Measurements from ENCODE around the gene GABRB2.

Gene GABRB2

DNA sequence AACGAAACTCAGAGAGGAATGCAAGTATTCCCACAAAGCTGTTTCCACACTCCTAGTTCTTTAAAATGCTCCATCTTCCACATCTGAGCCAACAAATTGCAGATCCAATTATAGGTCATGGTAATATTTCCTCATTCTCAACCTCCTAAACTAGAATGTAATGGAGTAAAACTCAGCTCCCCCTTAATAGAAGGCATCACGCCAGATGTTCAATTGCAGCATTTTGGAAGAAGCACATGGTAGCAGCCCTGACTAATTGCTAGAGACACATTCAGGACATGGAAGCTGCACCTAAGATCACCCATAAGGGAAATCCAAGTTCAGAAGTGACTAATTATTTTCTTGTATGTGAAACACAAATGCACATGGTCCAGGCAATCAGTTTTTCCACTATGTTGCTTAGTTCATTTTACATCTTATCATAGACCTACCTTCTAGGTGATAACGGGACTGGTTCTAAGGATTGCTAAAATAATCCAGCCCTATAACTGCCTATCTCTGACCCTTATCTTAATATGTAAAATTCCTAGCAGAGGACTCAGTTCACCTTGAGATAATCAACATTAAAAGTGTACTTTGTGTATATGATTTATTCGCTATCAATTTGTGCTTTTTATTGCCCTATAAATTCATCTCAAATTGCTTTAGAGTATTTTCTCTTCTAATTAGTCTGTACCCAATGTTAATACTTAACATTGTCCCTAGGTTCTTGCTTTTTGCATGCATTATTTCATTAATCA, 75.1 kb downstream of the GABRB2 start:
- no peak for FAIRE-seq

DNA sequence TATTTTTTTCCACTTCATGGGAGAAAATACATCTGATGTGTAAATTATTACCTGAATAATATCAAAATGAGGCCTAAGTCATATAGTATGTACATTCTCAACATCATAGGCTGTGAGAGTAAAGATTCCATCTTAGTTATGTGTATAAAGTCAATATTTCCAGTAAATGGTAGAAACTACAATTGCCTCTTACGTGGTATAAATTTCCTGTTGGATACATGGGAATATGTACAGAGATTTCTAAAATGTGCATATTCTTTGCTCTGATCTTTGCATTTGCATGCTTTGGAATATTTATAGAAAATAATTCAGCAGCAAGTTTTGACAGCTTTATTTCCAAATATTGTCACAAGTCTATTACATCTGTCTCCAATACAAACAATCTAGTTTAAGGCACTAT, 78.8 kb downstream of the GABRB2 start:
- FAIRE-seq: no peak

DNA sequence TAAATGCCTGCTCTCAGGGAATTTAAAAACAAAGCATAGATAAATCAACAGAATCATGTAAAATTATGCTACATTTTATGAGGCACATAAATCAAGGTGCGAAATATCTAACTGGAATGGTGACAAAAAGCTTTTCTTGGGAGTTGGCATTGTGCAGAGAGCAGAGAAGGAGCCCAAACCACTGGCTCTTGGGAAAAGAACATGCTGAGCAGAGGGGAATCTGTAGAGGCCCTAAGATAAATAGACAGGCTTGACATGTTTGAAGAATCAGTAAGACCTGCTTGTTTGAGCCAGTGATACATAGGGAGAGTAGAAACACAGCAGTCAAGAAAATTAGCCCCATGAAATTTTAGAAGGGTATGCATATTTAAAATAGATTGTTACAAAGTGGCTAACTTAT, 85.8 kb downstream of the GABRB2 start:
- FAIRE-seq: no peak

DNA sequence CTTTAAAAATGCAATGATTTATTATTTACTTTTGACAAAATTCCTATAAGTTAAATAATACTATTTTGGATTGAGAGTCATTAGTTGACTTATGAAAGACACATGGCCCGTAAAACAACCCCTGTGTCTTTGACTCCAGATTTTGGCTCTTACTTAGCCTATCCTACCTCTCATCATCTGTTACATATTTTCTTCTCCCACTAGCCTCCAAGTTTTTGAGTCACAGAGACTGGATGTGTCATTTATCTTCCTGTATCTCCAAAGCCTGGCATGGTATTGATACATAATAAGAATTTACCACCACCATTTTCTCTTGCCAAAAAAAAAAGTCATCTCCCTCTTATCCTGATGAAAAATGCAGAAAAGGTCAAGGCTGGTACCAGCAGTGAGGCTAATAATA, 99.9 kb downstream of the GABRB2 start:
- FAIRE-seq: no peak

- no peak for FAIRE-seq
Measured at GRCh38 chr5:161442471-161442870, 104.1 kb downstream of the GABRB2 start.

DNA sequence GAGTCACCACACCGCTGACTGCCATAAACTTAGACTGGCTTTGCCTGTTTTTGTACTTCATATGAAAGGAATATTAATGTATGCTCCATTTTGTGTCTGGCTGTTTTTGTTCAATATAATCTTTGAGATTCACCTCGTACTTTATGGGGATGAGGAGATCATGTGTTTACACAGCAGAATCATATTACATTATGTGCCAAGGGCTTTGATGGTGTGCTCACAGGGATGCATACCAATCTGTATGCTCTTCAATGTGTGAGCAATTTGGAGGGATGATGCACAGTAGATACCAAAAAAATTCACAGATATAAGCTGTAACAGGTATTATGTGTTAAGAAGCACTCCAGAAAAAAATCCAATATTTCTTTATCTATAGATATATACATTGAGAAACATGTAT, 113.7 kb downstream of the GABRB2 start:
- no peak for FAIRE-seq

DNA sequence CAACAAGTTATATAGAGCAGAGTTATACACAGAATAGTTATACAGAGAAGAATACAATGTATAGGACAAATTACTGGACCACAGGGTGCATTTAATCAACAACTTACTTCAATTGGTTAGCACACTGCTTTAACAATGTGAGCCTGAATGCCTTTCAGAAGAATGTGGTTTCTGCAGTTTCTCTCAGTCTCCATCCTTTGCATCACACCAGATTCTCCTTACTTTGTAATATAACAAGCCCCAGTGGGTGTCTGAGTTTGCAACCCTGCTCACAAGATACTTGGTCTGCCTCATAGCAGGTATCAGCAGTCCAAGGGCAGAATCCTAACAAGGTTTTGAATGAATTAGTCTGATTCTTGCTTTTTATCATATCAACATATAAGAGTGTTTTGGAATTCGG, 114.6 kb downstream of the GABRB2 start:
- FAIRE-seq: no peak

DNA sequence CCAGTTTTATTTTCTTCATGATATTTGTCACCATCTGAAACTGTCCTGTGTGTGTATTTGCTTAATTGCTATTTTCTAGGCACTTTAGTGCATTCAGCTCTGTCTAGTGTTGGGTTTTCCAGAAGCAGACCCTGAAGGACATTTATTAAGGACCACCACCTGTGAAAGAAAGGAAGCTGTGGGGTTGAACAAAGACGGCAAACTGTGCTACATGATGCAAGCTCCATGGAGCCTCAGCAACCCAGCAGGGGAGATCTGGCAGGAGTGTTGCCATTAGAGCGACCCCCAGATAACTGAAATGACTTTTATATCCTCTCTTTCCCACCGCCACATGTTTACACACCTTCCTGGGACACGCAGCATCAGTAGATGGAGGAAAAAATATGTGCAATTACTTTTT, 125.5 kb downstream of the GABRB2 start:
- FAIRE-seq: no peak

- no peak for FAIRE-seq
Measured at GRCh38 chr5:161420521-161420920, 126.0 kb downstream of the GABRB2 start.

DNA sequence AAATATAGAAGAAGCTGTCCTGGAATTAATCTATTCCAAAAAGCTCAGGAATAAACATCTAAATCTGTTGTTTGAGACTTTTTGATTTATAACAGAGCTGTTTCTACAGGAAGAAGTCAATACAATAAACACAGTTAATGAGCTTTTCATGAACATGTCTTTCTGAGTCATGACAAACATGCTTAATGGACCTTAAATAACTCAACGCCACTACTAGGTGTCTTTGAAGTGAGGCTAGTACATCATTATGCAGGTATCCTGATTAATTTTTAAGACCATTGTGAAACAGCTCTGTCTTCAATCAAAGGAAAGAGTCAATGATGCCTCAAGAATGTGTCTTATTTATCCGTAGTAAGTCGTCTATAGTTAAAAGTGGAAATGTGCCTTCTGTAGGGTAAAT, 131.6 kb downstream of the GABRB2 start:
- no peak for FAIRE-seq

- FAIRE-seq: no peak
Measured at GRCh38 chr5:161414037-161414436, 132.5 kb downstream of the GABRB2 start.

DNA sequence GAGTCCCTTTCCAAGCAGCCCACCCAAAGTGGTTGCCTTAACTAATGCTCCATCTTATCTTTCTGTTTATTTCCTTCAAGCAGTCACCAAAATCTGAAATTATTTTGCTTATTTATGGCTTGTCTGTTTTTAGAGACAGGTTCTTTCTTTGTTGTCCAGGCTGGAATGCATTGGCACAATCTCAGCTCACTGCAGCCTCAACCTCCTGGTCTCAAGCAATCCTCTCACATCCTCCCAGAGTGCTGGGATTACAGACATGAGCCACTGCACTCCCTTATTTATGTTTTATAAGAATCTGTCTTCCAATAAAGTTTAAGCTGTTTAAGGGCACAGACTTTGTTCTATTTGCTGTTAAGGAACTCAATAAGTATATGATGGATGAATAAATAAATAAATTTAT, 133.7 kb downstream of the GABRB2 start:
- no peak for FAIRE-seq

- FAIRE-seq: no peak
Measured at GRCh38 chr5:161411156-161411555, 135.4 kb downstream of the GABRB2 start.

- no peak for FAIRE-seq
Measured at GRCh38 chr5:161410640-161411039, 135.9 kb downstream of the GABRB2 start.

- no peak for FAIRE-seq
Measured at GRCh38 chr5:161409471-161409870, 137.1 kb downstream of the GABRB2 start.

DNA sequence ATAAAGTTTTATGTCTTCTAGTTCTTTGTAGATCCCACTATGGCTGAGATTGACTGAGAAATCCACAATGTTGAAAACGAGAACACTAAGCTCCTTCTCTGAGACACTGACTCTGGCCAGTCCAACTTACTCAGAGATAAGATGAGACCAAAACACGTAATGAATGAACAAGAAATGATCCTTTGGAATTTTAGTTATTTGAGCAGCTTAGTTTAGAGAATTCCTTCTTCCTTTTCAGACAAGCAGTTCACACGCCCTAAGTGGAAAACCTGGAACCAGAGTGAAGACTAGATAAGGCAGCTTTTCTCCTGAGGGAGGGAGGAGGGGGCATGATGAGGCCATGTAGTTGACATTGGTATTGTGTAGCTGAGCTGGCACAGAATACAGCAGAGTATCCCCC, 139.6 kb downstream of the GABRB2 start:
- no peak for FAIRE-seq

DNA sequence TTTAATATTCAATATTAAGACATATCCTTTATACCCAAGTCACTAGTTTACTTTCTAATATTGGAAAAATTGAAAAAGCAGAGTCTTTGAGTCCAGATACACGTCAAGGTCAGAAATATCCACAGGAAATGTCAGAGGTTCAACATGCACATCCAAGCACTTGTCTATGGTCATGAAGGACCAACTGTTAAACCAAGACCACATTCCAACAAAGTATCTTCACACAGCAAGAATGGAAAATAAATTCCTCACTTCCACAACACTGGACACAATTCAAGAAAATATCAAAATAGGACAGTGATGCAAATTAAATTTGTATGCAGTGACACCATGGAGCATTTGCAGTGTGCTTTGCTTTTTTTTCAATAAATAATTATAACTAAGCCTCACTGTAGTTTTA, 142.5 kb downstream of the GABRB2 start:
- FAIRE-seq: no peak

- no peak for FAIRE-seq
Measured at GRCh38 chr5:161403121-161403520, 143.4 kb downstream of the GABRB2 start.

- FAIRE-seq: no peak
Measured at GRCh38 chr5:161400583-161400982, 145.9 kb downstream of the GABRB2 start.

GRCh38 chr5:161399996-161400562, 146.4 kb downstream of the GABRB2 start:
- FAIRE-seq: no peak

DNA sequence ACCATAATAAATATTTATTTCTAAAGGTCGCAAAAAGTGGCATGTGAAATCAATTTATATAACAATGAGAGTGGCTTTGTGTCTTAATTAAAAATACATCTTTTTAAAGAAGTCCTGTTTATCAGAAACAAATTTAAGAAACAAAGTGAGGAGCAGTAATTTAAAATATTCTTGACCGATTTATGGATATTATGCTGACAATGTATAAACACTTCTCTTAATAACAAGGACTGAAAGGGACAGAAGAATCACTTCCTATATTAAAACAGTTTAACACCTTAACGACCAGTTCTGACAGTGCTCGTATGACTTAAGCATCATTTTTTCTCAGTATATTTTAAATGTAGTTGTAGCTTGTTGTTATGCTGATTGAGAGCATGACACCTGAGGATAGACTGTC, 149.1 kb downstream of the GABRB2 start:
- FAIRE-seq: no peak

DNA sequence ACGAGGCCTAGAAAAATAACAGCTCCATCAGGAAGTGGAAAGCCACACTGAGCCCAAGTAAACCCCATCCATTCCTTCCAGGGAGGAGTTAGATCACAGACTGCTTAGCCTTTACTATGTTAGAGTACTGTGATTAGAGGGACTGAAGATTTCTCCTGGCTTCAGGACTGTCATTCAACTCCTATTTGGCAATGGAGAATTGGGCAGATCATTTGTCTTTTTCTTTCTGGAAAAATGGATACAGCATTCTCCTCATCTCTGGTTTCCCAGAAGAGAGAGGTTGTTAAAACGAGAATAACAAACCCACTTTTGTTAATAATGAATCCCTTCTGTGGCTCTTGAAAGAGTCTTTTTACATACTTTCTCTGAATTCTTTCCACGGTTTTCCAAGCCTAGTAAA, 150.4 kb downstream of the GABRB2 start:
- FAIRE-seq: no peak

DNA sequence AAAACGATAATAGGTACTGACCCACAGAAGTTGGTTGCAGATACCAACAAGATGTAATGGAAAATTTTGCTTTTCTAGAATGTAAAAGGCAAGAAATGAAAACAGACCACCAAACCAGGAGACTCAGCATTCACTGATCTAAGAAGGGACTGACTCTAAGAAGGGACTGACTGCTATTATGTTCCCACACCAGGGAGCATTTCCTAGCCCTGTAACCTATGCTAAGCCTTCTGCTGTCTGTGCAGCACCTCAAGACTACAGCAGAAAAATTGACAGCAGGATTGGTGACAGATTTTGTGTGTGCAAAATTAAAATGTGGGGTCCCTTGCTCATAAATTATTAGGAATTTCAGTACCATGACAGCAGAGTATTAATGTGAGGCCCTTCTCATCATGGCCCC, 154.8 kb downstream of the GABRB2 start:
- no peak for FAIRE-seq

- no peak for FAIRE-seq
Measured at GRCh38 chr5:161391016-161391415, 155.5 kb downstream of the GABRB2 start.

- no peak for FAIRE-seq
Measured at GRCh38 chr5:161387121-161387520, 159.4 kb downstream of the GABRB2 start.
